Measurements from ENCODE around the gene MBD3L3. TPM values are rescaled to one million over a fixed set of nuclear protein-coding genes. Genes with fewer than 3 reads are reported as not detected.

MBD3L3 gene
- total and polyA plus RNA-seq, 2 donors (not counting 3 experiments of a cell fraction or from before 2014, with no cell fraction given) = not detected

DNA sequence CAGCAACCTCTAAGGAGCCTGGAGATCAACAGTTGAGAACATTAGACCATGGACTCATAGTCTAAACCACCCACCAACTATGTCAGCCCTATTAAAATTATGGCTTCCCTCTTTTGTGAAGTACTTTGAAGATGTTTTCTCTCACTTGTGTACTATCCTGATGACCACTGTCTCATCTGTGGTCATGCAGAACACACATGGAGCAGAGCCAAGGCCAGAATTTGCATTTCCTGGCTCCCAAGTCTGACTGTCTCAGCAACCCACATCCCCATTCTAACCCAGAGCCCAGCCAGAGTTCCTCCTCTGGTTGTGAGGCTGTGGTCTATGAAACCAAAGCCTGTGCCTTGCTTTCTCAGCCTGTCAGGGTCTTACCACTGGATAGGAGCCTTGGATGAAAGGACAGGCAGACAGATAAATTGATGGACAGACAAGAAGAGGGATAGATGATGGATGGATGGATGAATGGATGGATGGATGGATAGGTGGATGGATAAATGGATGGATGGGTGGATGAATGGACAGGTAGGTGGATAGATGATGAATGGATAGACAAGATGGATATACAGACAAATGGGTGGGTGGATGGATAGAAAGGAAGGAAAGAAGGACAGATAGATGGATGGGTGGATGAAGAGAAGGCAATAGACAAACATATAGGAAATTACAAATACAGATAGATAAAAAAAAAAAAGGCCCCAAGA, 46.4 kb upstream of the MBD3L3 start:
- TF ChIP-seq, protein P1, sequence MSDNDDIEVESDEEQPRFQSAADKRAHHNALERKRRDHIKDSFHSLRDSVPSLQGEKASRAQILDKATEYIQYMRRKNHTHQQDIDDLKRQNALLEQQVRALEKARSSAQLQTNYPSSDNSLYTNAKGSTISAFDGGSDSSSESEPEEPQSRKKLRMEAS (IDR thresholded peaks at IDR 0.05; ENCODE audit: insufficient read depth, insufficient read length) = no peak
- TF ChIP-seq EZH2 (IDR thresholded peaks at IDR 0.05; ENCODE audit: borderline replicate concordance, low read depth, low read length, severe bottlenecking) = no peak
- no peak for TF ChIP-seq POLR2AphosphoS5 (IDR thresholded peaks at IDR 0.05; ENCODE audit: insufficient read depth, low read depth, low read length)
- TF ChIP-seq MYC (IDR thresholded peaks at IDR 0.05; ENCODE audit: low read depth, low read length) = no peak
- TF ChIP-seq JUN (IDR thresholded peaks at IDR 0.05; ENCODE audit: borderline replicate concordance, insufficient read depth, insufficient read length, low read depth) = no peak
- TF ChIP-seq POLR2A (IDR thresholded peaks at IDR 0.05; ENCODE audit: low read depth, low read length) = no peak
- TF ChIP-seq GATA2 (IDR thresholded peaks at IDR 0.05; ENCODE audit: insufficient read depth, insufficient read length, low read depth, low read length) = no peak
- no peak for TF ChIP-seq FOS (IDR thresholded peaks at IDR 0.05; ENCODE audit: borderline replicate concordance, insufficient read depth, low read length)
- TF ChIP-seq, protein P2, sequence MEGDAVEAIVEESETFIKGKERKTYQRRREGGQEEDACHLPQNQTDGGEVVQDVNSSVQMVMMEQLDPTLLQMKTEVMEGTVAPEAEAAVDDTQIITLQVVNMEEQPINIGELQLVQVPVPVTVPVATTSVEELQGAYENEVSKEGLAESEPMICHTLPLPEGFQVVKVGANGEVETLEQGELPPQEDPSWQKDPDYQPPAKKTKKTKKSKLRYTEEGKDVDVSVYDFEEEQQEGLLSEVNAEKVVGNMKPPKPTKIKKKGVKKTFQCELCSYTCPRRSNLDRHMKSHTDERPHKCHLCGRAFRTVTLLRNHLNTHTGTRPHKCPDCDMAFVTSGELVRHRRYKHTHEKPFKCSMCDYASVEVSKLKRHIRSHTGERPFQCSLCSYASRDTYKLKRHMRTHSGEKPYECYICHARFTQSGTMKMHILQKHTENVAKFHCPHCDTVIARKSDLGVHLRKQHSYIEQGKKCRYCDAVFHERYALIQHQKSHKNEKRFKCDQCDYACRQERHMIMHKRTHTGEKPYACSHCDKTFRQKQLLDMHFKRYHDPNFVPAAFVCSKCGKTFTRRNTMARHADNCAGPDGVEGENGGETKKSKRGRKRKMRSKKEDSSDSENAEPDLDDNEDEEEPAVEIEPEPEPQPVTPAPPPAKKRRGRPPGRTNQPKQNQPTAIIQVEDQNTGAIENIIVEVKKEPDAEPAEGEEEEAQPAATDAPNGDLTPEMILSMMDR (IDR thresholded peaks at IDR 0.05; ENCODE audit: extremely low read depth in 1 of 2, insufficient read depth in 1 of 2, low read depth in 1 of 2, low read length in 2 of 2) = no peak
- Histone ChIP-seq H4K20me1 (replicated peaks; ENCODE audit: control insufficient read depth, extremely low read depth, insufficient read depth, low read length) (no peaks in the 10 kb centered on the region), H3K4me2 (ENCODE audit: insufficient read depth, low read length) (no peak overlapping the region), H3K4me3 (replicated peaks in 1 of 3; ENCODE audit: insufficient read depth in 1 of 3, low read depth in 1 of 3, low read length in 3 of 3) (no peak overlapping the region), H3K9ac (replicated peaks; ENCODE audit: extremely low read depth, insufficient read depth, low read length) (no peak overlapping the region), H3K9me1 (replicated peaks; ENCODE audit: control insufficient read depth, extremely low read depth, insufficient read depth, low read length) (no peaks in the 10 kb centered on the region), H3K9me3 (replicated peaks; ENCODE audit: control insufficient read depth, insufficient read depth, low read length) (no peaks in the 10 kb centered on the region), H3K79me2 (ENCODE audit: control insufficient read depth, insufficient read depth, low read length) (no peaks in the 10 kb centered on the region), H3K27ac (ENCODE audit: insufficient read depth, low read depth, low read length) (no peak overlapping the region), H3K27me3 (ENCODE audit: control insufficient read depth in 2 of 2, insufficient read depth in 2 of 2, low read length in 2 of 2) (no peaks in the 10 kb centered on the region), H3K36me3 (ENCODE audit: control insufficient read depth in 2 of 2, extremely low read depth in 1 of 2, insufficient read depth in 2 of 2, low read length in 2 of 2) (no peaks in the 10 kb centered on the region), H3K4me1 (ENCODE audit: control insufficient read depth, extremely low read depth, insufficient read depth, low read length) (no peaks in the 10 kb centered on the region), H2AFZ (ENCODE audit: low read depth, low read length) (no peak overlapping the region)
- ChIA-PET POLR2A (no interaction called here), CTCF (interaction anchor here (4.0 kb wide), 1 partner anchor 250 kb away, joined by 46 read pairs; no protein-coding TSS in a partner anchor)
- no peak for DNase-seq (ENCODE audit: low read depth, low spot score)
- dilution Hi-C loops (cut with MboI; ENCODE audit: extremely low pct_ligation_motif_present, low sequenced_read_pairs) = no loop called here
- no peak for FAIRE-seq
- BruUV-seq (replicated peaks) = no TSS peak
- intact Hi-C loops (cut with micrococcal nuclease) = loop anchor here (10.0 kb wide), 1 partner anchor 460 kb away; no protein-coding TSS in a partner anchor

All from endothelial cell of umbilical vein (primary cell).